KMS-11 (cell line): ENCODE measurements around the gene TCTN1.
"Not testable (repeated sequence)": the region's sequence is repeated elsewhere in the genome, so short reads cannot be mapped to it uniquely, and the experiment has no call there.

Experiments
- H2AFZ ChIP-seq: fragments of 200-600 bp; sonication (generic); 2 replicates; pipeline ENCODE4 v1.6.1; 2016; ENCODE audit warnings: antibody characterized with exemption, mixed run types, low read depth
- H3K27ac ChIP-seq: fragments of 200-600 bp; sonication (generic); 2 replicates; pipeline ENCODE4 v1.6.1; 2016; ENCODE audit warnings: mild to moderate bottlenecking, mixed run types
- H3K27me3 ChIP-seq: fragments of 200-600 bp; sonication (generic); 2 replicates; pipeline ENCODE4 v1.6.1; 2017; ENCODE audit warnings: mild to moderate bottlenecking, low read depth, mixed run types, moderate library complexity; ENCODE audit not compliant: insufficient read depth
- H3K36me3 ChIP-seq: fragments of 200-600 bp; sonication (generic); 2 replicates; pipeline ENCODE4 v1.6.1; 2017; ENCODE audit warnings: mild to moderate bottlenecking, mixed run types; ENCODE audit not compliant: insufficient read depth
- H3K4me1 ChIP-seq: fragments of 200-600 bp; sonication (generic); 2 replicates; pipeline ENCODE4 v1.6.1; 2016; ENCODE audit warnings: mild to moderate bottlenecking, low read depth, mixed run types; ENCODE audit not compliant: poor library complexity, severe bottlenecking
- H3K4me2 ChIP-seq: fragments of 200-600 bp; sonication (generic); 2 replicates; pipeline ENCODE4 v1.7.0; 2016; ENCODE audit warnings: mild to moderate bottlenecking, mixed run types
- H3K4me3 ChIP-seq: fragments of 200-600 bp; sonication (generic); IDR thresholded peaks from 2 replicates; pipeline ENCODE4 v1.6.1; 2017; ENCODE audit warnings: low read depth, low read length, mixed read lengths; ENCODE audit not compliant: insufficient read depth
- H3K79me2 ChIP-seq: fragments of 200-600 bp; sonication (generic); 2 replicates; pipeline ENCODE4 v1.6.1; 2016; ENCODE audit warnings: low read depth, mixed run types; ENCODE audit not compliant: insufficient read depth
- H3K9ac ChIP-seq: fragments of 200-600 bp; sonication (generic); 2 replicates; pipeline ENCODE4 v1.6.1; 2016; ENCODE audit warnings: mild to moderate bottlenecking, mixed run types
- H4K20me1 ChIP-seq: fragments of 200-600 bp; sonication (generic); 2 replicates; pipeline ENCODE4 v1.6.1; 2016; ENCODE audit warnings: mild to moderate bottlenecking, mixed run types; ENCODE audit not compliant: insufficient read depth
- TF ChIP-seq, protein P1 (sequence below): fragments of 200-600 bp; sonication (generic); conservative IDR thresholded peaks from 2 replicates; pipeline ENCODE4 v1.6.1; 2017; ENCODE audit warnings: low read depth, mild to moderate bottlenecking, antibody characterized with exemption, low read length, moderate library complexity, mixed read lengths

TCTN1 gene

DNA sequence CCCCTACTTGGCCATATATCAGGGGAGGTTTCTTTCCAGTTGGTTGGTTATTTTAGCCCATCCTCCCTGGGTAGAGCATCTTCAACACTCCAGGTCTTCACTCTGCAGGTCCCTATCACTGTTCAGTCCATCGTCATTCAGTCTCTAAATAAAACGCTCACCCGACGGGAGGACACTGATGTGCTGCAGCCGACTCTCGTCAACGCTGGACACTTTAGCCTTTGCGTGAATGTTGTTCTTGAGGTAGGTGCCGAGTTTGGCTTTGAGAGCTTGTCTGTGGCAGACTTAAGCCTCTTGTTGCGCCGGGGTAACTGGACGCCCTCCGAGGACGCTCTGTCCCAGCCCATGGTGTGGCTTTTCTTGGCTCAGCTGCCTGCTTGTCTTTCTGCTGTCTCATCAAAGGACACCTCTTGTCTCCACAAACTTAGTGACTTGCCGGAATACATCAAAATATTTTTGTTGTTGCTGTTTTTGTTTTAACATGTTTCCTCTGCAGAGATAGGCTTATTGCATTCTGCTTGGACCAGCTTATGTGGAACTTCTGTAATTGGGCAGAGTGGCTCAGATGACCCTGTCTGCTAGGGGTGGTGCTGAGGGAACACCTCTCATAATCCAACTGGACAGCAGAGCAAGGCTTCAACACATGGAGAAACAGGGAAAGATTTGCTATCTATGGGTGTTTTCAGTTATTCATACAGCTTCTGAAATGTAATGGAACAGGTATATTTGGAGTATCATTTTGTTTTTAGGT is 26.5 kb downstream of the TCTN1 start:
- H3K9ac ChIP-seq, result no peak overlapping the region
- no peaks in the 10 kb centered on the region for H3K36me3 ChIP-seq
- no peaks in the 10 kb centered on the region for H3K79me2 ChIP-seq
- H3K27ac ChIP-seq, result no peak overlapping the region
- H3K4me2 ChIP-seq, result peak overlapping the region; percentile 45; the same call in 1 of the 2 replicates
- TF ChIP-seq, protein P1, sequence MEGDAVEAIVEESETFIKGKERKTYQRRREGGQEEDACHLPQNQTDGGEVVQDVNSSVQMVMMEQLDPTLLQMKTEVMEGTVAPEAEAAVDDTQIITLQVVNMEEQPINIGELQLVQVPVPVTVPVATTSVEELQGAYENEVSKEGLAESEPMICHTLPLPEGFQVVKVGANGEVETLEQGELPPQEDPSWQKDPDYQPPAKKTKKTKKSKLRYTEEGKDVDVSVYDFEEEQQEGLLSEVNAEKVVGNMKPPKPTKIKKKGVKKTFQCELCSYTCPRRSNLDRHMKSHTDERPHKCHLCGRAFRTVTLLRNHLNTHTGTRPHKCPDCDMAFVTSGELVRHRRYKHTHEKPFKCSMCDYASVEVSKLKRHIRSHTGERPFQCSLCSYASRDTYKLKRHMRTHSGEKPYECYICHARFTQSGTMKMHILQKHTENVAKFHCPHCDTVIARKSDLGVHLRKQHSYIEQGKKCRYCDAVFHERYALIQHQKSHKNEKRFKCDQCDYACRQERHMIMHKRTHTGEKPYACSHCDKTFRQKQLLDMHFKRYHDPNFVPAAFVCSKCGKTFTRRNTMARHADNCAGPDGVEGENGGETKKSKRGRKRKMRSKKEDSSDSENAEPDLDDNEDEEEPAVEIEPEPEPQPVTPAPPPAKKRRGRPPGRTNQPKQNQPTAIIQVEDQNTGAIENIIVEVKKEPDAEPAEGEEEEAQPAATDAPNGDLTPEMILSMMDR, result no peak
- H3K4me1 ChIP-seq, result peaks cover 24% of the 10 kb centered on the region
- no peaks in the 10 kb centered on the region for H4K20me1 ChIP-seq
- no peaks in the 10 kb centered on the region for H3K27me3 ChIP-seq
- H2AFZ ChIP-seq, result no peak overlapping the region
- H3K4me3 ChIP-seq, result no peak overlapping the region

DNA sequence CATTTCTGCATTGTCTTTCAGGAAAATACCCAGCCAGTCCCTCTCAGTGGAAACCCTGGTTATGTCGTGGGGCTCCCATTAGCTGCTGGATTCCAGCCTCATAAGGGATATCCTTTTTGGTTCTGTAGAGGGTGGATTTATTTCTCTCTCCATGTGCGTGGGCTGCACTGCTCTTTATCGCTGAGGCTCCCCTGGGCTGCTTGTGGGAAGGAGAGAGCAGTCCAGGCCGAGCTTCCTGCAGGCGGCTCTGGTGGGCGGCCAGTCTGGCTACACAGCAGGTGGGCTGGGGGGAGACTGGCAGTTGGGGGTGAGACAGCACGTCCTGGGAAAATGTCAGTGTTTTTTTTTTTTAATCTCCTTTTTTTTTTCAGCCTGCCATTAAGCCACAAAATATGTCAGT is 27.6 kb downstream of the TCTN1 start:
- peaks cover 24% of the 10 kb centered on the region for H3K4me1 ChIP-seq
- H3K27ac ChIP-seq, result no peak overlapping the region
- H3K4me3 ChIP-seq, result no peak overlapping the region
- TF ChIP-seq, protein P1, result no peak
- H3K9ac ChIP-seq, result no peak overlapping the region
- H4K20me1 ChIP-seq, result no peaks in the 10 kb centered on the region
- no peaks in the 10 kb centered on the region for H3K27me3 ChIP-seq
- no peak overlapping the region for H3K4me2 ChIP-seq
- H3K79me2 ChIP-seq, result no peaks in the 10 kb centered on the region
- no peak overlapping the region for H2AFZ ChIP-seq
- H3K36me3 ChIP-seq, result no peaks in the 10 kb centered on the region

DNA sequence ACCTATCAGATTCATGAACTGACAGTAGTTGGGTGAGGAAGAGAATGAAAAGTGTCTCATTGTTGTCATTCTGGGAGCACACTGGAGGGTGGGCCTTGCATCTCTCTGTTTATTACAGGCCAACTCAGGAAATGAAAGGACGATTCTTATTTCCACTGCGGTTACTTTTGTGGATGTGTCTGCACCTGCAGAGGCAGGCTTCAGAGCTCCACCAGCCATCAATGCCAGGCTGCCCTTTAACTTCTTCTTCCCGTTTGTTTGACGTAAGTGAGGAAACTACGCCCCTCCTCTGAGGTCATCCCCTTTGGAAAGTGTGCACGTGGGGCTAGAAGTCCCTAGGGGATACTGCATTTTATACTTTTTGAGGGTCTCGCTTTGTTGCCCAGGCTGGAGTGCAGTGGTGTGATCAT is 33.7 kb downstream of the TCTN1 start:
- Histone ChIP-seq H3K27me3 (no peaks in the 10 kb centered on the region), H3K36me3 (no peaks in the 10 kb centered on the region), H3K4me3 (no peak overlapping the region), H3K4me2 (peak overlapping the region; percentile 21; the same call in 1 of the 2 replicates), H3K79me2 (no peaks in the 10 kb centered on the region), H4K20me1 (no peaks in the 10 kb centered on the region), H2AFZ (no peak overlapping the region), H3K27ac (peak overlapping the region; percentile 36), H3K9ac (no peak overlapping the region), H3K4me1 (peaks cover 22% of the 10 kb centered on the region)
- TF ChIP-seq, protein P1, result no peak

GRCh38 chr12:110649341-110649847 is 35.5 kb downstream of the TCTN1 start:
- H2AFZ ChIP-seq, result no peak overlapping the region
- H3K4me1 ChIP-seq, result peaks cover 22% of the 10 kb centered on the region
- H3K27me3 ChIP-seq, result no peaks in the 10 kb centered on the region
- H3K4me3 ChIP-seq, result no peak overlapping the region
- TF ChIP-seq, protein P1, result no peak
- no peaks in the 10 kb centered on the region for H4K20me1 ChIP-seq
- H3K4me2 ChIP-seq, result no peak overlapping the region
- no peak overlapping the region for H3K9ac ChIP-seq
- no peaks in the 10 kb centered on the region for H3K36me3 ChIP-seq
- H3K27ac ChIP-seq, result no peak overlapping the region
- H3K79me2 ChIP-seq, result no peaks in the 10 kb centered on the region

- not testable (repeated sequence) for H2AFZ ChIP-seq, H3K79me2 ChIP-seq, H3K4me1 ChIP-seq, H3K27me3 ChIP-seq, H3K4me3 ChIP-seq, H3K9ac ChIP-seq, H4K20me1 ChIP-seq, H3K27ac ChIP-seq, H3K4me2 ChIP-seq, H3K36me3 ChIP-seq
Observed at GRCh38 chr12:110654238-110654637, 40.3 kb downstream of the TCTN1 start.
